Choroid plexus epithelial cell (primary cell): Measurements from ENCODE around the gene SUB1.
"Not testable (repeated sequence)": the region's sequence is repeated elsewhere in the genome, so short reads cannot be mapped to it uniquely, and the experiment has no call there.

Experiments used
- DNase-seq: peaks from one replicate; pipeline ENCODE4 v3.0.0-alpha.2; 2010; ENCODE audit warnings: low read depth
- H3K4me3 ChIP-seq: 2 replicates; pipeline ENCODE4 v1.5.1; 2011; ENCODE audit warnings: low read depth, mild to moderate bottlenecking, control low read depth, low read length, moderate library complexity
- TF ChIP-seq, protein P1 (sequence below): conservative IDR thresholded peaks from 2 replicates; pipeline ENCODE4 v1.5.1; 2011; ENCODE audit warnings: low read depth, mild to moderate bottlenecking, control low read depth, inconsistent platforms, low read length, moderate library complexity

SUB1 gene

DNA sequence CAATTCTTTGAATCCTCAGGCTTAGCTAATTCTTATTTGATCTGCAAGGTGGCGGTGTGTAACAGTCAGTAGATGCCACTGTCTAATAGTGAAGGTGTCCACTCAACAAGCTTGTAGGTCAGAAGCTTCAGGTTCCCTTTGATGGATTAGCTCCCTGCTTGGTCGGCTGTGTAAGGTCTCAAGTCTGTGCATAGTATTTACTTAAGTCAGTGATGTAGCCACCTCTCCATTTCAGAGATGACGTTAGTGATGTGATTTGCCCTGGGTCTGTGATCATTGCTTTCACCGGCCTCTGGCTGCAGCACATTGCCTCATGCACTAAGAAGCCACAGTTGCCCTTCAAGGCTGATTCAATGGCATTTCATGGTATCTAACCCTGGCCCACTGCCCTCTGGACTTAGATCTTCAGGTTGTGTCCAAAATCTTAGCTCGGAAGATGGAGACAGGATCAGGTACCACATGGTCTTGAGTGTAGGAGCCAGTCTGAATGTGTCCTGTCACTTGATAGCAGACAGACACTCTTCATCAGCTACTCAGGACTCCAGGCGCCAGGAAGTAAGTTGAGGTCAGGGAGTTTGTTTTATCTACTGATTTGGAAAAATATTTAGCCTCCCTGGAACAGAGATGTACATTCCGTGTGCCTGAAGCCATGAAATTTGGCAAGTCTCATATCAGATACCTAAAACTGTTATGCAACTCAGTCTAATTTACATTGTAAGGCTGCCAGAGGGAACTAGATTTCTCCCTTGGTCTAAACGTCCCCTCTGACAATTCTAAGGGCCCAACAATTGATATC, 42.9 kb downstream of the SUB1 start:
- H3K4me3 ChIP-seq, result no peak overlapping the region
- TF ChIP-seq, protein P1, sequence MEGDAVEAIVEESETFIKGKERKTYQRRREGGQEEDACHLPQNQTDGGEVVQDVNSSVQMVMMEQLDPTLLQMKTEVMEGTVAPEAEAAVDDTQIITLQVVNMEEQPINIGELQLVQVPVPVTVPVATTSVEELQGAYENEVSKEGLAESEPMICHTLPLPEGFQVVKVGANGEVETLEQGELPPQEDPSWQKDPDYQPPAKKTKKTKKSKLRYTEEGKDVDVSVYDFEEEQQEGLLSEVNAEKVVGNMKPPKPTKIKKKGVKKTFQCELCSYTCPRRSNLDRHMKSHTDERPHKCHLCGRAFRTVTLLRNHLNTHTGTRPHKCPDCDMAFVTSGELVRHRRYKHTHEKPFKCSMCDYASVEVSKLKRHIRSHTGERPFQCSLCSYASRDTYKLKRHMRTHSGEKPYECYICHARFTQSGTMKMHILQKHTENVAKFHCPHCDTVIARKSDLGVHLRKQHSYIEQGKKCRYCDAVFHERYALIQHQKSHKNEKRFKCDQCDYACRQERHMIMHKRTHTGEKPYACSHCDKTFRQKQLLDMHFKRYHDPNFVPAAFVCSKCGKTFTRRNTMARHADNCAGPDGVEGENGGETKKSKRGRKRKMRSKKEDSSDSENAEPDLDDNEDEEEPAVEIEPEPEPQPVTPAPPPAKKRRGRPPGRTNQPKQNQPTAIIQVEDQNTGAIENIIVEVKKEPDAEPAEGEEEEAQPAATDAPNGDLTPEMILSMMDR, result no peak
- DNase-seq, result peak; percentile 28

GRCh38 chr5:32630867-32631491, 45.6 kb downstream of the SUB1 start:
- TF ChIP-seq, protein P1, result no peak
- no peak overlapping the region for H3K4me3 ChIP-seq
- no peak for DNase-seq

GRCh38 chr5:32633017-32633416, 47.7 kb downstream of the SUB1 start:
- not testable (repeated sequence) for DNase-seq, H3K4me3 ChIP-seq

DNA sequence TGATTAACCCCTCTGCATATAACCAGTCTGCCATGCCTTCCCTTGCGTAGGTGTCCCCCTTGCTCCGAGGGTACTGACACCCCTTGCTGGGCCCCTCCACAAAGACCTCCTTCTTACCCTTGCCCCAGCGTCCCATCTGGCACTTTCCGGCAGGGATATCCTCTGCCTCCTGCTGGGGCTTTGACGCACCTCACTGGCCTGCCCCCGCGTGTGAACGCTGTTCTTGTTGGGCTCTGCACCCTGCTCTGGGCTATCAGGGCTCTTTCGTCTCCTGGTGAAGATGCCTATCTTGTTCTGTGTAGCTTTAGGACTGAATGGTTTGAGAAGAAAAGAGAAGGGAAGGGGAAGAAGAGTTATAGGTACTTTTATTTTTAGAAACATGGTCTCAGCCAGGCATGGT, 53.0 kb downstream of the SUB1 start:
- no peak for DNase-seq
- TF ChIP-seq, protein P1, result no peak
- H3K4me3 ChIP-seq, result no peak overlapping the region

GRCh38 chr5:32639943-32640342, 54.6 kb downstream of the SUB1 start:
- H3K4me3 ChIP-seq, result no peak overlapping the region
- no peak for DNase-seq
- TF ChIP-seq, protein P1, result no peak

GRCh38 chr5:32642276-32643002, 57.1 kb downstream of the SUB1 start:
- TF ChIP-seq, protein P1, result no peak
- no peak overlapping the region for H3K4me3 ChIP-seq
- peak; percentile 64 for DNase-seq

DNA sequence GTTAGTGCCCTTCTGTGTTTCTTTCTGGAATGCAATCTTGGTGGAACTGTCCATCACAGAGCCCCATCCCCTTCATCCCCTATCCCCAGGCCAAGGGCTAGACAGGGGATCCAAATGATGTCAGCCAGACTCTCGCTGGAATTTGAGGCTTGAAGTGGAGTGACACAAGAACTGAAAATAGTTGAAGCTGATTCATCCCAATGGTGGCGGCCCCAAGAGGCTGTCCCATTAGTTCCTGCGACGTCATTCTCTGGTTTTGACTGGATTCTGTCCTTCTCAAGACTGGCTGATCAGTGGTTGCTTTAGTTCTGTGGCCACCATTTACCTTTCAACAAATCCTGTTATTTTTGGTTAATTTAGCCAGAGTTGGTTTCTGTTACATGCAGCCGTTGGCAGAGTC, 59.9 kb downstream of the SUB1 start:
- TF ChIP-seq, protein P1, result no peak
- no peak overlapping the region for H3K4me3 ChIP-seq
- no peak for DNase-seq
